Astrocyte (in vitro differentiated cells and primary cell): ENCODE data around the gene SLC25A26. TPM values are rescaled to one million over a fixed set of nuclear protein-coding genes. Genes with fewer than 3 reads are reported as not detected.

Experiments
- DNase-seq: peaks from one replicate; pipeline ENCODE4 v3.0.0-alpha.2; 2010; ENCODE audit warnings: low read depth
- FAIRE-seq: peaks from 2 replicates; lab custom pipeline; 2011; peaks lifted over from hg19 to GRCh38; lab: Jason Lieb, UNC
- H2AFZ ChIP-seq: 2 replicates; pipeline ENCODE4 v1.6.0; 2012; ENCODE audit warnings: low read depth, low read length, inconsistent platforms
- H3K27ac ChIP-seq: 2 replicates; pipeline ENCODE4 v1.5.1; 2011; ENCODE audit warnings: low read depth, low read length, inconsistent platforms
- H3K27me3 ChIP-seq: 2 replicates; pipeline ENCODE4 v1.6.0; 2011; ENCODE audit warnings: low read length, inconsistent platforms; ENCODE audit not compliant: insufficient read depth
- H3K36me3 ChIP-seq: 2 replicates; pipeline ENCODE4 v1.5.1; 2011; ENCODE audit warnings: low read length, inconsistent platforms; ENCODE audit not compliant: insufficient read depth
- H3K4me1 ChIP-seq: 2 replicates; pipeline ENCODE4 v1.5.1; 2011; ENCODE audit warnings: low read length, inconsistent platforms; ENCODE audit not compliant: insufficient read depth
- H3K4me2 ChIP-seq: 2 replicates; pipeline ENCODE4 v1.6.0; 2012; ENCODE audit warnings: low read length, inconsistent platforms
- H3K4me3 ChIP-seq: 2 replicates; pipeline ENCODE4 v1.5.1; 2011; ENCODE audit warnings: low read depth, mild to moderate bottlenecking, low read length, inconsistent platforms; ENCODE audit not compliant: insufficient read depth
- H3K79me2 ChIP-seq: 2 replicates; pipeline ENCODE4 v1.6.0; 2012; ENCODE audit warnings: mild to moderate bottlenecking, low read length, inconsistent platforms; ENCODE audit not compliant: insufficient read depth
- H3K9ac ChIP-seq: 2 replicates; pipeline ENCODE4 v1.6.0; 2012; ENCODE audit warnings: mild to moderate bottlenecking, low read length, inconsistent platforms
- H3K9me3 ChIP-seq: 2 replicates; pipeline ENCODE4 v1.5.1; 2012; ENCODE audit warnings: low read depth, mild to moderate bottlenecking, low read length, inconsistent platforms; ENCODE audit not compliant: insufficient read depth
- H4K20me1 ChIP-seq: 2 replicates; pipeline ENCODE4 v1.6.0; 2012; ENCODE audit warnings: low read length, inconsistent platforms; ENCODE audit not compliant: insufficient read depth
- H3K27ac Mint-ChIP-seq: one replicate; pipeline ENCODE4 v1.8.0; 2021; ENCODE audit warnings: mild to moderate bottlenecking, mixed read lengths; ENCODE audit not compliant: unreplicated experiment
- H3K27me3 Mint-ChIP-seq: one replicate; pipeline ENCODE4 v1.8.0; 2021; ENCODE audit warnings: low read depth, mixed read lengths; ENCODE audit not compliant: unreplicated experiment
- H3K36me3 Mint-ChIP-seq: one replicate; pipeline ENCODE4 v1.8.0; 2021; ENCODE audit warnings: low read depth, mixed read lengths; ENCODE audit not compliant: unreplicated experiment
- H3K4me1 Mint-ChIP-seq: one replicate; pipeline ENCODE4 v1.8.0; 2021; ENCODE audit warnings: low read depth, mixed read lengths; ENCODE audit not compliant: unreplicated experiment
- H3K4me3 Mint-ChIP-seq: one replicate; pipeline ENCODE4 v1.8.0; 2021; ENCODE audit warnings: mild to moderate bottlenecking, moderate library complexity, mixed read lengths; ENCODE audit not compliant: unreplicated experiment
- H3K9me3 Mint-ChIP-seq: one replicate; pipeline ENCODE4 v1.8.0; 2021; ENCODE audit warnings: mild to moderate bottlenecking, mixed read lengths; ENCODE audit not compliant: unreplicated experiment
- EZH2 ChIP-seq: IDR thresholded peaks from 2 replicates; pipeline ENCODE4 v1.6.1; 2012; ENCODE audit warnings: mild to moderate bottlenecking, low read length, inconsistent platforms; ENCODE audit not compliant: insufficient read depth
- total RNA-seq: library from RNA; stranded (reverse); gene quantifications from 2 replicates; pipeline ENCODE4 v1.2.1, GENCODE V29; 2021
- TF ChIP-seq, protein P1 (sequence below): IDR thresholded peaks from 2 replicates; pipeline ENCODE4 v1.5.1; 2011; ENCODE audit warnings: low read depth, mild to moderate bottlenecking, inconsistent platforms, low read length, moderate library complexity; ENCODE audit not compliant: insufficient read depth

The SLC25A26 gene
- total RNA-seq, 1 donor from 2014 or later: 17.9 TPM

- Histone ChIP-seq H3K9me3 (no peaks in the 10 kb centered on the region), H3K79me2 (no peaks in the 10 kb centered on the region), H3K4me2 (no peak overlapping the region), H2AFZ (no peak overlapping the region), H3K36me3 (no peaks in the 10 kb centered on the region), H3K4me3 (no peak overlapping the region), H3K4me1 (no peaks in the 10 kb centered on the region), H3K27me3 (no peaks in the 10 kb centered on the region), H4K20me1 (no peaks in the 10 kb centered on the region), H3K9ac (no peak overlapping the region), H3K27ac (no peak overlapping the region)
- Mint-ChIP-seq H3K27ac (no peak overlapping the region), H3K36me3 (no peaks in the 10 kb centered on the region), H3K4me1 (peaks cover 2% of the 10 kb centered on the region), H3K9me3 (no peaks in the 10 kb centered on the region), H3K27me3 (no peaks in the 10 kb centered on the region), H3K4me3 (no peak overlapping the region)
- FAIRE-seq: no peak
- TF ChIP-seq, protein P1, sequence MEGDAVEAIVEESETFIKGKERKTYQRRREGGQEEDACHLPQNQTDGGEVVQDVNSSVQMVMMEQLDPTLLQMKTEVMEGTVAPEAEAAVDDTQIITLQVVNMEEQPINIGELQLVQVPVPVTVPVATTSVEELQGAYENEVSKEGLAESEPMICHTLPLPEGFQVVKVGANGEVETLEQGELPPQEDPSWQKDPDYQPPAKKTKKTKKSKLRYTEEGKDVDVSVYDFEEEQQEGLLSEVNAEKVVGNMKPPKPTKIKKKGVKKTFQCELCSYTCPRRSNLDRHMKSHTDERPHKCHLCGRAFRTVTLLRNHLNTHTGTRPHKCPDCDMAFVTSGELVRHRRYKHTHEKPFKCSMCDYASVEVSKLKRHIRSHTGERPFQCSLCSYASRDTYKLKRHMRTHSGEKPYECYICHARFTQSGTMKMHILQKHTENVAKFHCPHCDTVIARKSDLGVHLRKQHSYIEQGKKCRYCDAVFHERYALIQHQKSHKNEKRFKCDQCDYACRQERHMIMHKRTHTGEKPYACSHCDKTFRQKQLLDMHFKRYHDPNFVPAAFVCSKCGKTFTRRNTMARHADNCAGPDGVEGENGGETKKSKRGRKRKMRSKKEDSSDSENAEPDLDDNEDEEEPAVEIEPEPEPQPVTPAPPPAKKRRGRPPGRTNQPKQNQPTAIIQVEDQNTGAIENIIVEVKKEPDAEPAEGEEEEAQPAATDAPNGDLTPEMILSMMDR: no peak
- TF ChIP-seq EZH2: no peak
- DNase-seq: no peak
Observed at GRCh38 chr3:66178206-66178605, 42.6 kb upstream of the SLC25A26 start.

- Mint-ChIP-seq H3K9me3 (peaks cover 8% of the 10 kb centered on the region), H3K27ac (no peak overlapping the region), H3K4me1 (peaks cover 2% of the 10 kb centered on the region), H3K4me3 (no peak overlapping the region), H3K27me3 (peaks cover 9% of the 10 kb centered on the region), H3K36me3 (no peaks in the 10 kb centered on the region)
- no peaks in the 10 kb centered on the region for H3K79me2 ChIP-seq
- no peaks in the 10 kb centered on the region for H3K36me3 ChIP-seq
- no peaks in the 10 kb centered on the region for H3K27me3 ChIP-seq
- no peaks in the 10 kb centered on the region for H3K4me1 ChIP-seq
- FAIRE-seq (no peak), DNase-seq (peak; percentile 57)
- H2AFZ ChIP-seq: no peak overlapping the region
- TF ChIP-seq, protein P1: no peak
- no peak for TF ChIP-seq EZH2
- no peaks in the 10 kb centered on the region for H3K9me3 ChIP-seq
- H4K20me1 ChIP-seq: no peaks in the 10 kb centered on the region
- H3K4me2 ChIP-seq: no peak overlapping the region
- H3K27ac ChIP-seq: no peak overlapping the region
- no peak overlapping the region for H3K9ac ChIP-seq
- H3K4me3 ChIP-seq: no peak overlapping the region
Observed at GRCh38 chr3:66179793-66180192, 41.0 kb upstream of the SLC25A26 start.

- Histone ChIP-seq H3K4me1 (no peaks in the 10 kb centered on the region), H4K20me1 (no peaks in the 10 kb centered on the region), H3K4me3 (no peak overlapping the region), H3K27me3 (no peaks in the 10 kb centered on the region), H2AFZ (no peak overlapping the region), H3K9me3 (no peaks in the 10 kb centered on the region), H3K27ac (no peak overlapping the region), H3K4me2 (no peak overlapping the region), H3K79me2 (no peaks in the 10 kb centered on the region), H3K9ac (no peak overlapping the region), H3K36me3 (no peaks in the 10 kb centered on the region)
- FAIRE-seq: no peak
- Mint-ChIP-seq H3K36me3 (no peaks in the 10 kb centered on the region), H3K4me3 (no peak overlapping the region), H3K9me3 (peaks cover 12% of the 10 kb centered on the region), H3K4me1 (peaks cover 2% of the 10 kb centered on the region), H3K27ac (no peak overlapping the region), H3K27me3 (peaks cover 17% of the 10 kb centered on the region)
- DNase-seq: no peak
- TF ChIP-seq EZH2: no peak
- TF ChIP-seq, protein P1: no peak
Observed at GRCh38 chr3:66181764-66182163, 39.0 kb upstream of the SLC25A26 start.
